ENCODE data around the gene LLGL2.

The LLGL2 gene

DNA sequence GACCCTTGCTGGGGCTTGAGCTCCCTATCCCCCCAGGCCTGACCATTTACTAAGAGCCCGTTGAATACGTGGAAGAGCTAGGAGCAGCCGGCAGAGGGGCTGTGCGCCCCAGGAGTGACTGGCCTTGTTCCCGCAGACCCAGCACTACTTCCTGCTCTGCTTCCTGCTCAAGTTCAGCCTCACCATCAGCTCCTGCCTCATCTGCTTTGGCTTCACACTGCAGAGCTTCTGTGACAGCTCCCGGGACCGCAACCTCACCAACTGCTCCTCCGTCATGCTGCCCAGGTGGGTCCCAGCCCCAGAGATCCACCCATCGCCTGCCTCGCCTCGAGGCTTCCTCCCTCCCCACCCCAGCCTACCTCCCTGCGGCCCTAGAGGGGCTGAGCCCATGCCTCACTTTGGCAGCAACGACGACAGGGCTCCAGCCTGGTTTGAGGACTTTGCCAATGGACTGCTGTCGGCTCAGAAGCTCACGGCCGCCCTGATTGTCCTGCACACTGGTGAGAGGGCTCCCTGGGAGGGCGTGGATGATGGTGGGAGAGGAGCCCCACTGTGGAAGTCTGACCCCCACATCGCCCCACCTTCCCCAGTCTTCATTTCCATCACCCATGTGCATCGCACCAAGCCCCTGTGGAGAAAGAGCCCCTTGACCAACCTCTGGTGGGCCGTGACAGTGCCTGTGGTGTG lies 27.3 kb upstream of the LLGL2 start:
- DNase-seq (ENCODE audit: low read depth in 1 of 2, low spot score in 1 of 2) = peak in 1 of 2 experiments; percentile 52
- TF ChIP-seq, protein P1, sequence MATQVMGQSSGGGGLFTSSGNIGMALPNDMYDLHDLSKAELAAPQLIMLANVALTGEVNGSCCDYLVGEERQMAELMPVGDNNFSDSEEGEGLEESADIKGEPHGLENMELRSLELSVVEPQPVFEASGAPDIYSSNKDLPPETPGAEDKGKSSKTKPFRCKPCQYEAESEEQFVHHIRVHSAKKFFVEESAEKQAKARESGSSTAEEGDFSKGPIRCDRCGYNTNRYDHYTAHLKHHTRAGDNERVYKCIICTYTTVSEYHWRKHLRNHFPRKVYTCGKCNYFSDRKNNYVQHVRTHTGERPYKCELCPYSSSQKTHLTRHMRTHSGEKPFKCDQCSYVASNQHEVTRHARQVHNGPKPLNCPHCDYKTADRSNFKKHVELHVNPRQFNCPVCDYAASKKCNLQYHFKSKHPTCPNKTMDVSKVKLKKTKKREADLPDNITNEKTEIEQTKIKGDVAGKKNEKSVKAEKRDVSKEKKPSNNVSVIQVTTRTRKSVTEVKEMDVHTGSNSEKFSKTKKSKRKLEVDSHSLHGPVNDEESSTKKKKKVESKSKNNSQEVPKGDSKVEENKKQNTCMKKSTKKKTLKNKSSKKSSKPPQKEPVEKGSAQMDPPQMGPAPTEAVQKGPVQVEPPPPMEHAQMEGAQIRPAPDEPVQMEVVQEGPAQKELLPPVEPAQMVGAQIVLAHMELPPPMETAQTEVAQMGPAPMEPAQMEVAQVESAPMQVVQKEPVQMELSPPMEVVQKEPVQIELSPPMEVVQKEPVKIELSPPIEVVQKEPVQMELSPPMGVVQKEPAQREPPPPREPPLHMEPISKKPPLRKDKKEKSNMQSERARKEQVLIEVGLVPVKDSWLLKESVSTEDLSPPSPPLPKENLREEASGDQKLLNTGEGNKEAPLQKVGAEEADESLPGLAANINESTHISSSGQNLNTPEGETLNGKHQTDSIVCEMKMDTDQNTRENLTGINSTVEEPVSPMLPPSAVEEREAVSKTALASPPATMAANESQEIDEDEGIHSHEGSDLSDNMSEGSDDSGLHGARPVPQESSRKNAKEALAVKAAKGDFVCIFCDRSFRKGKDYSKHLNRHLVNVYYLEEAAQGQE (IDR thresholded peaks at IDR 0.05; ENCODE audit: insufficient replicate concordance, low read depth) = no peak
- TF ChIP-seq SPI1 (IDR thresholded peaks at IDR 0.05; ENCODE audit: borderline replicate concordance, low read depth) (no peak), POLR2AphosphoS5 (IDR thresholded peaks at IDR 0.05; ENCODE audit: low read depth) (no peak), GABPA (IDR thresholded peaks at IDR 0.05; ENCODE audit: low read depth) (no peak)
- TF ChIP-seq, protein P2, sequence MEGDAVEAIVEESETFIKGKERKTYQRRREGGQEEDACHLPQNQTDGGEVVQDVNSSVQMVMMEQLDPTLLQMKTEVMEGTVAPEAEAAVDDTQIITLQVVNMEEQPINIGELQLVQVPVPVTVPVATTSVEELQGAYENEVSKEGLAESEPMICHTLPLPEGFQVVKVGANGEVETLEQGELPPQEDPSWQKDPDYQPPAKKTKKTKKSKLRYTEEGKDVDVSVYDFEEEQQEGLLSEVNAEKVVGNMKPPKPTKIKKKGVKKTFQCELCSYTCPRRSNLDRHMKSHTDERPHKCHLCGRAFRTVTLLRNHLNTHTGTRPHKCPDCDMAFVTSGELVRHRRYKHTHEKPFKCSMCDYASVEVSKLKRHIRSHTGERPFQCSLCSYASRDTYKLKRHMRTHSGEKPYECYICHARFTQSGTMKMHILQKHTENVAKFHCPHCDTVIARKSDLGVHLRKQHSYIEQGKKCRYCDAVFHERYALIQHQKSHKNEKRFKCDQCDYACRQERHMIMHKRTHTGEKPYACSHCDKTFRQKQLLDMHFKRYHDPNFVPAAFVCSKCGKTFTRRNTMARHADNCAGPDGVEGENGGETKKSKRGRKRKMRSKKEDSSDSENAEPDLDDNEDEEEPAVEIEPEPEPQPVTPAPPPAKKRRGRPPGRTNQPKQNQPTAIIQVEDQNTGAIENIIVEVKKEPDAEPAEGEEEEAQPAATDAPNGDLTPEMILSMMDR (IDR thresholded peaks at IDR 0.05; ENCODE audit: insufficient read depth, low read length) = no peak
- Histone ChIP-seq H3K4me3 (replicated peaks; ENCODE audit: insufficient read depth, low read length) (no peak overlapping the region), H3K27ac (replicated peaks) (peak overlapping the region; percentile 20), H3K27me3 (ENCODE audit: insufficient read depth, poor library complexity, severe bottlenecking) (no peaks in the 10 kb centered on the region)

- Histone ChIP-seq H3K27ac (replicated peaks) (no peak overlapping the region; the same call in 1 of the 2 replicates), H3K27me3 (ENCODE audit: insufficient read depth, poor library complexity, severe bottlenecking) (no peaks in the 10 kb centered on the region), H3K4me3 (replicated peaks; ENCODE audit: insufficient read depth, low read length) (no peak overlapping the region)
- TF ChIP-seq SPI1 (IDR thresholded peaks at IDR 0.05; ENCODE audit: borderline replicate concordance, low read depth) (no peak), POLR2AphosphoS5 (IDR thresholded peaks at IDR 0.05; ENCODE audit: low read depth) (no peak), GABPA (IDR thresholded peaks at IDR 0.05; ENCODE audit: low read depth) (no peak)
- TF ChIP-seq, protein P1 (IDR thresholded peaks at IDR 0.05; ENCODE audit: insufficient replicate concordance, low read depth) = no peak
- TF ChIP-seq, protein P2 (IDR thresholded peaks at IDR 0.05; ENCODE audit: insufficient read depth, low read length) = no peak
- DNase-seq (ENCODE audit: low read depth in 1 of 2, low spot score in 1 of 2) = peak in 1 of 2 experiments; percentile 46
Measured at GRCh38 chr17:75498726-75499213, 26.7 kb upstream of the LLGL2 start.

DNA sequence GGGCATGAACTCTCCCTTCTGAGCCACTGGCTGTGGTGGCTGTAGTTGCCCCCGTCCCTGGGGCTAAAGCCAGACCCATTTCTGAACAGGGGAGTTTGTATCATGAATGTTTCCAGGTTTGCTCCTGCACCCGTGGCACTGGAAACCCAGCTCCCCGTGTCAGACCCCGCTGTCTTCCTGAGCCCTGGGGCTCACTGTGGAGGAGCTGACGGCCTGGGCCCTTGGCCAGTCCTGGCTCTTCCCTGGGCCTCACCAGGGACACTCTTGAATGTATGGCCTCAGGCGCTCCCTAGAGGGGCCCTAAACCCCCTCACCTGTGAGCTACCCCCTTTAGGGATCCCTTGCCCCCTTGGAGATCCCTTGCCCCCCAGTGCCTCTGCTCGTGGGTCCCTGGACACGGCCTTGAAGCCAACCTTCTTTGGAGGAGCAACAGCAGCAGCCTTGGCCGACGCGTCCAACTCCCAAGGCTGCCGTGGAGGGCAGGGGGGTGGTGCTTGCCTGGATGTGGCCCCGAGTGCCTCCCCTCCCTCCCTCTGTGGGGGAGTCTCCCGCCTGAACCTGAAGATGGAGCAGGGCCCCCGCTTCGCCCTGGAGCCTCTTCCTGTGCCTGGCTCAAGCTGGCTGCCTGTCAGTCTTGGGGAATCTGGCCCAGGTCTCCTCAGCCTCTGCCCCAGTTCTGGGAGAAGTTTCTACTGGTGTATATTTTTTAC lies 26.0 kb upstream of the LLGL2 start:
- no peak overlapping the region for H3K4me3 ChIP-seq (replicated peaks; ENCODE audit: insufficient read depth, low read length)
- no peak overlapping the region for H3K27ac ChIP-seq (replicated peaks)
- TF ChIP-seq, protein P2 (IDR thresholded peaks at IDR 0.05; ENCODE audit: insufficient read depth, low read length) = no peak
- TF ChIP-seq SPI1 (IDR thresholded peaks at IDR 0.05; ENCODE audit: borderline replicate concordance, low read depth) (no peak), POLR2AphosphoS5 (IDR thresholded peaks at IDR 0.05; ENCODE audit: low read depth) (no peak), GABPA (IDR thresholded peaks at IDR 0.05; ENCODE audit: low read depth) (no peak)
- TF ChIP-seq, protein P1 (IDR thresholded peaks at IDR 0.05; ENCODE audit: insufficient replicate concordance, low read depth) = no peak
- H3K27me3 ChIP-seq (ENCODE audit: insufficient read depth, poor library complexity, severe bottlenecking) = no peaks in the 10 kb centered on the region
- DNase-seq (ENCODE audit: low read depth in 1 of 2, low spot score in 1 of 2) = no peak
